Skin of body (tissue), 2 donors: Measurements from ENCODE around the gene ZBTB16. TPM values are rescaled to one million over a fixed set of nuclear protein-coding genes. Genes with fewer than 3 reads are reported as not detected.

Experiments
- DNase-seq: peaks from one replicate; lab custom pipeline; 2025; lab: John Stamatoyannopoulos, UW
- total RNA-seq: library from RNA; depleted of rRNA; stranded (reverse); fragments of >200 nt; gene quantifications from one replicate; pipeline ENCODE4 v1.2.3, GENCODE V29; 2014

ZBTB16 gene
- total RNA-seq, 1 donor from 2014 or later = 25.6 TPM

- no peak for DNase-seq
Measured at GRCh38 chr11:114278342-114279065, 219.0 kb downstream of the ZBTB16 start.

GRCh38 chr11:114279792-114280546 lies 220.5 kb downstream of the ZBTB16 start:
- no peak for DNase-seq

GRCh38 chr11:114280696-114281095 lies 221.2 kb downstream of the ZBTB16 start:
- no peak for DNase-seq

GRCh38 chr11:114281388-114281956 lies 222.0 kb downstream of the ZBTB16 start:
- no peak for DNase-seq

- no peak for DNase-seq
Measured at GRCh38 chr11:114282488-114282887, 223.0 kb downstream of the ZBTB16 start.

GRCh38 chr11:114283422-114283821 lies 223.9 kb downstream of the ZBTB16 start:
- no peak for DNase-seq

GRCh38 chr11:114284021-114284420 lies 224.5 kb downstream of the ZBTB16 start:
- DNase-seq = no peak

- no peak for DNase-seq
Measured at GRCh38 chr11:114284914-114285313, 225.4 kb downstream of the ZBTB16 start.

GRCh38 chr11:114285599-114285998 lies 226.1 kb downstream of the ZBTB16 start:
- no peak for DNase-seq

- no peak for DNase-seq
Measured at GRCh38 chr11:114286229-114286628, 226.7 kb downstream of the ZBTB16 start.

- DNase-seq = no peak
Measured at GRCh38 chr11:114287154-114287553, 227.6 kb downstream of the ZBTB16 start.

GRCh38 chr11:114288136-114288535 lies 228.6 kb downstream of the ZBTB16 start:
- no peak for DNase-seq

GRCh38 chr11:114289779-114290178 lies 230.3 kb downstream of the ZBTB16 start:
- DNase-seq = no peak

GRCh38 chr11:114290503-114291235 lies 231.2 kb downstream of the ZBTB16 start:
- DNase-seq = no peak

- no peak for DNase-seq
Measured at GRCh38 chr11:114291381-114291780, 231.9 kb downstream of the ZBTB16 start.

- DNase-seq = no peak
Measured at GRCh38 chr11:114291842-114292680, 232.6 kb downstream of the ZBTB16 start.

- no peak for DNase-seq
Measured at GRCh38 chr11:114293201-114293711, 233.7 kb downstream of the ZBTB16 start.

- DNase-seq = peak; percentile 88
Measured at GRCh38 chr11:114295676-114296604, 236.4 kb downstream of the ZBTB16 start, which contains the start of gene NNMT. TSS of gene NNMT (plus strand) at chr11:114296399. CDS start at chr11:114296557, 158 bp downstream.

- no peak for DNase-seq
Measured at GRCh38 chr11:114296605-114297372, 237.3 kb downstream of the ZBTB16 start.
